ENCODE measurements around the gene ARRB1. TPM values are rescaled to one million over a fixed set of nuclear protein-coding genes. Genes with fewer than 3 reads are reported as not detected.
"Not testable (repeated sequence)": the region's sequence is repeated elsewhere in the genome, so short reads cannot be mapped to it uniquely, and the experiment has no call there.

ARRB1 gene
- total RNA-seq, 2 experiments from 2014 or later: 24.3 to 29.5 TPM

GRCh38 chr11:75365711-75366181 lies 14.3 kb upstream of the ARRB1 start:
- Mint-ChIP-seq H3K4me3 (no peak overlapping the region), H3K27me3 (peaks cover 9% of the 10 kb centered on the region), H3K27ac (no peak overlapping the region), H3K4me1 (peaks cover 16% of the 10 kb centered on the region), H3K36me3 (ENCODE audit: low read depth) (peaks cover 13% of the 10 kb centered on the region), H3K9me3 (peaks cover 9% of the 10 kb centered on the region)
- ChIA-PET CTCF (interaction anchor here (0.6 to 0.9 kb wide), 2 partner anchors 18 to 20 kb away, joined by 3 read pairs; no protein-coding TSS in a partner anchor), POLR2A (no interaction called here)
- DNase-seq: no peak

- H3K27me3 Mint-ChIP-seq; H3K4me3 Mint-ChIP-seq; DNase-seq; H3K4me1 Mint-ChIP-seq; H3K36me3 Mint-ChIP-seq (ENCODE audit: low read depth); H3K9me3 Mint-ChIP-seq; POLR2A ChIA-PET; H3K27ac Mint-ChIP-seq: not testable (repeated sequence)
- CTCF ChIA-PET: interaction anchor here (0.9 to 1.7 kb wide), 5 partner anchors 9 to 44 kb away, joined by 3 to 6 read pairs (median 4); no protein-coding TSS in a partner anchor
These were observed 10.8 kb upstream of the ARRB1 start for GRCh38 chr11:75362285-75362684.

- H3K4me1 Mint-ChIP-seq: peaks cover 25% of the 10 kb centered on the region
- H3K4me3 Mint-ChIP-seq: no peak overlapping the region
- peaks cover 3% of the 10 kb centered on the region for H3K27me3 Mint-ChIP-seq
- no peak overlapping the region for H3K27ac Mint-ChIP-seq
- ChIA-PET POLR2A (interaction anchor here (0.6 kb wide), 1 partner anchor 81 kb away, joined by 3 read pairs; no protein-coding TSS in a partner anchor), CTCF (interaction anchor here (1.2 to 1.5 kb wide), 3 partner anchors 14 to 80 kb away, joined by 4 read pairs; no protein-coding TSS in a partner anchor)
- H3K36me3 Mint-ChIP-seq (ENCODE audit: low read depth): no peaks in the 10 kb centered on the region
- no peak for DNase-seq
- no peaks in the 10 kb centered on the region for H3K9me3 Mint-ChIP-seq
These were observed 5.2 kb upstream of the ARRB1 start for GRCh38 chr11:75356613-75357012.

GRCh38 chr11:75355051-75355450 lies 3.6 kb upstream of the ARRB1 start:
- no peak for DNase-seq
- no peaks in the 10 kb centered on the region for H3K9me3 Mint-ChIP-seq
- POLR2A ChIA-PET: no interaction called here
- H3K4me3 Mint-ChIP-seq: no peak overlapping the region
- CTCF ChIA-PET: interaction anchor here (0.6 to 1.2 kb wide), 3 partner anchors 13 to 75 kb away, joined by 3 to 4 read pairs (median 4); no protein-coding TSS in a partner anchor
- H3K27me3 Mint-ChIP-seq: peaks cover 3% of the 10 kb centered on the region
- peaks cover 33% of the 10 kb centered on the region for H3K4me1 Mint-ChIP-seq
- no peaks in the 10 kb centered on the region for H3K36me3 Mint-ChIP-seq (ENCODE audit: low read depth)
- H3K27ac Mint-ChIP-seq: no peak overlapping the region

GRCh38 chr11:75352588-75353206 lies 1.2 kb upstream of the ARRB1 start:
- H3K4me3 Mint-ChIP-seq: peak overlapping the region; percentile 86
- CTCF ChIA-PET: interaction anchor here (0.5 to 4.4 kb wide), 6 partner anchors 13 to 35 kb away, joined by 3 to 31 read pairs (median 4); no protein-coding TSS in a partner anchor
- H3K36me3 Mint-ChIP-seq (ENCODE audit: low read depth): no peaks in the 10 kb centered on the region
- peaks cover 3% of the 10 kb centered on the region for H3K27me3 Mint-ChIP-seq
- H3K4me1 Mint-ChIP-seq: peaks cover 49% of the 10 kb centered on the region
- peak overlapping the region; percentile 93 for H3K27ac Mint-ChIP-seq
- POLR2A ChIA-PET: no interaction called here
- DNase-seq: no peak
- no peaks in the 10 kb centered on the region for H3K9me3 Mint-ChIP-seq

- H3K36me3 Mint-ChIP-seq (ENCODE audit: low read depth): no peaks in the 10 kb centered on the region
- peaks cover 3% of the 10 kb centered on the region for H3K27me3 Mint-ChIP-seq
- CTCF ChIA-PET: interaction anchor here (0.6 to 4.4 kb wide), 8 partner anchors 12 to 104 kb away, joined by 3 to 31 read pairs (median 4); no protein-coding TSS in a partner anchor
- POLR2A ChIA-PET: no interaction called here
- no peaks in the 10 kb centered on the region for H3K9me3 Mint-ChIP-seq
- peak; percentile 61 for DNase-seq
- H3K4me1 Mint-ChIP-seq: peaks cover 53% of the 10 kb centered on the region
- H3K27ac Mint-ChIP-seq: peak overlapping the region; percentile 93
- H3K4me3 Mint-ChIP-seq: peak overlapping the region; percentile 86
These were observed 528 bp upstream of the ARRB1 start for GRCh38 chr11:75351791-75352587.

GRCh38 chr11:75350743-75351540 lies 519 bp downstream of the ARRB1 start:
- H3K9me3 Mint-ChIP-seq: no peaks in the 10 kb centered on the region
- no peaks in the 10 kb centered on the region for H3K27me3 Mint-ChIP-seq
- peaks cover 62% of the 10 kb centered on the region for H3K4me1 Mint-ChIP-seq
- peak; percentile 35 for DNase-seq
- H3K4me3 Mint-ChIP-seq: peak overlapping the region; percentile 68
- peak overlapping the region; percentile 87 for H3K27ac Mint-ChIP-seq
- no peaks in the 10 kb centered on the region for H3K36me3 Mint-ChIP-seq (ENCODE audit: low read depth)
- ChIA-PET CTCF (interaction anchor here (0.5 to 4.4 kb wide), 8 partner anchors 11 to 189 kb away, joined by 3 to 31 read pairs (median 4); no protein-coding TSS in a partner anchor), POLR2A (interaction anchor here (0.6 kb wide), 1 partner anchor 18 kb away, joined by 10 read pairs; no protein-coding TSS in a partner anchor)

GRCh38 chr11:75350122-75350742 lies 1.2 kb downstream of the ARRB1 start:
- peak overlapping the region; percentile 87 for H3K27ac Mint-ChIP-seq
- no peak for DNase-seq
- H3K4me3 Mint-ChIP-seq: peak overlapping the region; percentile 68
- peaks cover 68% of the 10 kb centered on the region for H3K4me1 Mint-ChIP-seq
- no peaks in the 10 kb centered on the region for H3K27me3 Mint-ChIP-seq
- ChIA-PET POLR2A (no interaction called here), CTCF (interaction anchor here (0.5 to 4.4 kb wide), 6 partner anchors 10 to 190 kb away, joined by 3 to 31 read pairs (median 4); no protein-coding TSS in a partner anchor)
- H3K9me3 Mint-ChIP-seq: no peaks in the 10 kb centered on the region
- no peaks in the 10 kb centered on the region for H3K36me3 Mint-ChIP-seq (ENCODE audit: low read depth)

GRCh38 chr11:75349521-75350116 lies 1.8 kb downstream of the ARRB1 start:
- H3K4me3 Mint-ChIP-seq: peak overlapping the region; percentile 68
- CTCF ChIA-PET: interaction anchor here (0.6 to 4.4 kb wide), 4 partner anchors 10 to 134 kb away, joined by 3 to 31 read pairs (median 4); no protein-coding TSS in a partner anchor
- peak overlapping the region; percentile 76 for H3K27ac Mint-ChIP-seq
- no peaks in the 10 kb centered on the region for H3K27me3 Mint-ChIP-seq
- H3K9me3 Mint-ChIP-seq: no peaks in the 10 kb centered on the region
- peaks cover 74% of the 10 kb centered on the region for H3K4me1 Mint-ChIP-seq
- no peak for DNase-seq
- no peaks in the 10 kb centered on the region for H3K36me3 Mint-ChIP-seq (ENCODE audit: low read depth)
- POLR2A ChIA-PET: no interaction called here

GRCh38 chr11:75347781-75348566 lies 3.5 kb downstream of the ARRB1 start:
- H3K4me1 Mint-ChIP-seq: peaks cover 81% of the 10 kb centered on the region
- CTCF ChIA-PET: interaction anchor here (0.6 to 1.6 kb wide), 6 partner anchors 11 to 251 kb away, joined by 3 read pairs; no protein-coding TSS in a partner anchor
- no peaks in the 10 kb centered on the region for H3K27me3 Mint-ChIP-seq
- DNase-seq: no peak
- H3K4me3 Mint-ChIP-seq: no peak overlapping the region
- peak overlapping the region; percentile 20 for H3K27ac Mint-ChIP-seq
- no peaks in the 10 kb centered on the region for H3K9me3 Mint-ChIP-seq
- no peaks in the 10 kb centered on the region for H3K36me3 Mint-ChIP-seq (ENCODE audit: low read depth)
- POLR2A ChIA-PET: no interaction called here
